22Rv1 (cell line): ENCODE data around the gene STX11.

Experiments
- ZFX ChIP-seq: fragments of 450-650 bp; IDR thresholded peaks from 2 replicates; pipeline ENCODE4 v1.6.1; 2017; ENCODE audit warnings: antibody characterized with exemption, borderline replicate concordance
- TF ChIP-seq, protein P1 (sequence below): fragments of 450-650 bp; IDR thresholded peaks from 2 replicates; pipeline ENCODE4 v1.5.1; 2017; ENCODE audit warnings: mild to moderate bottlenecking

- TF ChIP-seq, protein P1, sequence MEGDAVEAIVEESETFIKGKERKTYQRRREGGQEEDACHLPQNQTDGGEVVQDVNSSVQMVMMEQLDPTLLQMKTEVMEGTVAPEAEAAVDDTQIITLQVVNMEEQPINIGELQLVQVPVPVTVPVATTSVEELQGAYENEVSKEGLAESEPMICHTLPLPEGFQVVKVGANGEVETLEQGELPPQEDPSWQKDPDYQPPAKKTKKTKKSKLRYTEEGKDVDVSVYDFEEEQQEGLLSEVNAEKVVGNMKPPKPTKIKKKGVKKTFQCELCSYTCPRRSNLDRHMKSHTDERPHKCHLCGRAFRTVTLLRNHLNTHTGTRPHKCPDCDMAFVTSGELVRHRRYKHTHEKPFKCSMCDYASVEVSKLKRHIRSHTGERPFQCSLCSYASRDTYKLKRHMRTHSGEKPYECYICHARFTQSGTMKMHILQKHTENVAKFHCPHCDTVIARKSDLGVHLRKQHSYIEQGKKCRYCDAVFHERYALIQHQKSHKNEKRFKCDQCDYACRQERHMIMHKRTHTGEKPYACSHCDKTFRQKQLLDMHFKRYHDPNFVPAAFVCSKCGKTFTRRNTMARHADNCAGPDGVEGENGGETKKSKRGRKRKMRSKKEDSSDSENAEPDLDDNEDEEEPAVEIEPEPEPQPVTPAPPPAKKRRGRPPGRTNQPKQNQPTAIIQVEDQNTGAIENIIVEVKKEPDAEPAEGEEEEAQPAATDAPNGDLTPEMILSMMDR: no peak
- TF ChIP-seq ZFX: no peak
Observed at GRCh38 chr6:144179828-144180227, 29.5 kb downstream of the STX11 start.
